ENCODE measurements around the gene NOP10. TPM values are rescaled to one million over a fixed set of nuclear protein-coding genes. Genes with fewer than 3 reads are reported as not detected.

Gene NOP10
- total and polyA plus RNA-seq, 2 of the 13 experiments (the other 11 are each of a cell fraction or from before 2014, with no cell fraction given): 239 to 369 TPM

DNA sequence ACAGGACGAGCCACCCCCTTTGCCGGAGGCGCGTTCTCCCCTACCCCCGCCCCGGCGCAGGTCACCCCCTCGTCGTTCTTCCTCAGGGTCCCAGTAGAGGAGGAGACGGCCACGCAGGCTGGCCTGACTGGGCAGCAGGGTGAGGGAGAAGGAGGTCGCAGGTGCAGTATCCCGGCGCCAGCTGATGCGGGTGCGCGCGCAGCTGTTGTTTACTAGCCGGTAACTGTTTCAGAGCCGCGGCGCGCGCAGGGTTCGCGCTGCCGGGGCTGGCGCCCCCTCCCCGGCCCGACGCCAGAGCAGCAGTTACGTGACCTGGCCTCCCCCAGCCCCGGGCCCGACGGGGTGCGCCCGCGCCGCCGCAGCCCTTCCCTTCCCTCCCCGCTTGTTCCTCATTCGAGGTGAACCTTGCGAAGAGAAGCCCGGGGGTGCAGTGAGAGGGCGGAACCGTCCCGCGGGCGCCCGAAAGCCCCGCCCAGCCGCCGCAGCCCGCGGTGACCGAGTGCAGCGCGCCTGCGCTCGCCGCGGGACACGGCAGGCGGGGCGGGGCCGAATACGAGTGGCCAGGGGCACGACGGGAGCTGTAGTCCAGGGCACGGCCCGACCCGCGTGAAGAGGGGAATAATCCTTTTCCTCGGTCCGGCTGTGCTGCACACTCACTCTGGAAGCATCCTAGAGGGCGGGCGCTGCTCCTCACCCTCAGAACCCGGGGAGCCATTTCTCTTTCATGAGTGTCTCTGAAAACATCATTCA, 5.2 kb downstream of the NOP10 start, which contains the start of gene SLC12A6 (continued):
- TF ChIP-seq ZNF800 (CRISPR knock-in tag; IDR thresholded peaks at IDR 0.05): 0 out of 2 replicates have a peak, but pooled peaks have one; percentile 20
- TF ChIP-seq ASH2L (IDR thresholded peaks at IDR 0.05; ENCODE audit: insufficient read length, low read depth, low read length): peak; percentile 90
- TF ChIP-seq, protein P1, sequence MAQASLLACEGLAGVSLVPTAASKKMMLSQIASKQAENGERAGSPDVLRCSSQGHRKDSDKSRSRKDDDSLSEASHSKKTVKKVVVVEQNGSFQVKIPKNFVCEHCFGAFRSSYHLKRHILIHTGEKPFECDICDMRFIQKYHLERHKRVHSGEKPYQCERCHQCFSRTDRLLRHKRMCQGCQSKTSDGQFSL (CRISPR knock-in tag; IDR thresholded peaks at IDR 0.05): 0 out of 2 replicates have a peak, but pooled peaks have one; percentile 23
- TF ChIP-seq, protein P2, sequence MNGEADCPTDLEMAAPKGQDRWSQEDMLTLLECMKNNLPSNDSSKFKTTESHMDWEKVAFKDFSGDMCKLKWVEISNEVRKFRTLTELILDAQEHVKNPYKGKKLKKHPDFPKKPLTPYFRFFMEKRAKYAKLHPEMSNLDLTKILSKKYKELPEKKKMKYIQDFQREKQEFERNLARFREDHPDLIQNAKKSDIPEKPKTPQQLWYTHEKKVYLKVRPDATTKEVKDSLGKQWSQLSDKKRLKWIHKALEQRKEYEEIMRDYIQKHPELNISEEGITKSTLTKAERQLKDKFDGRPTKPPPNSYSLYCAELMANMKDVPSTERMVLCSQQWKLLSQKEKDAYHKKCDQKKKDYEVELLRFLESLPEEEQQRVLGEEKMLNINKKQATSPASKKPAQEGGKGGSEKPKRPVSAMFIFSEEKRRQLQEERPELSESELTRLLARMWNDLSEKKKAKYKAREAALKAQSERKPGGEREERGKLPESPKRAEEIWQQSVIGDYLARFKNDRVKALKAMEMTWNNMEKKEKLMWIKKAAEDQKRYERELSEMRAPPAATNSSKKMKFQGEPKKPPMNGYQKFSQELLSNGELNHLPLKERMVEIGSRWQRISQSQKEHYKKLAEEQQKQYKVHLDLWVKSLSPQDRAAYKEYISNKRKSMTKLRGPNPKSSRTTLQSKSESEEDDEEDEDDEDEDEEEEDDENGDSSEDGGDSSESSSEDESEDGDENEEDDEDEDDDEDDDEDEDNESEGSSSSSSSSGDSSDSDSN (CRISPR knock-in tag; IDR thresholded peaks at IDR 0.05): peak; percentile 40; the same call in 1 of the 2 replicates
- peak; percentile 52 for TF ChIP-seq TAF15 (IDR thresholded peaks at IDR 0.05; ENCODE audit: low read depth, low read length, poor library complexity, severe bottlenecking)
- TF ChIP-seq, protein P3, sequence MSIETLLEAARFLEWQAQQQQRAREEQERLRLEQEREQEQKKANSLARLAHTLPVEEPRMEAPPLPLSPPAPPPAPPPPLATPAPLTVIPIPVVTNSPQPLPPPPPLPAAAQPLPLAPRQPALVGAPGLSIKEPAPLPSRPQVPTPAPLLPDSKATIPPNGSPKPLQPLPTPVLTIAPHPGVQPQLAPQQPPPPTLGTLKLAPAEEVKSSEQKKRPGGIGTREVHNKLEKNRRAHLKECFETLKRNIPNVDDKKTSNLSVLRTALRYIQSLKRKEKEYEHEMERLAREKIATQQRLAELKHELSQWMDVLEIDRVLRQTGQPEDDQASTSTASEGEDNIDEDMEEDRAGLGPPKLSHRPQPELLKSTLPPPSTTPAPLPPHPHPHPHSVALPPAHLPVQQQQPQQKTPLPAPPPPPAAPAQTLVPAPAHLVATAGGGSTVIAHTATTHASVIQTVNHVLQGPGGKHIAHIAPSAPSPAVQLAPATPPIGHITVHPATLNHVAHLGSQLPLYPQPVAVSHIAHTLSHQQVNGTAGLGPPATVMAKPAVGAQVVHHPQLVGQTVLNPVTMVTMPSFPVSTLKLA (IDR thresholded peaks at IDR 0.05): no peak
- TF ChIP-seq, protein P4, sequence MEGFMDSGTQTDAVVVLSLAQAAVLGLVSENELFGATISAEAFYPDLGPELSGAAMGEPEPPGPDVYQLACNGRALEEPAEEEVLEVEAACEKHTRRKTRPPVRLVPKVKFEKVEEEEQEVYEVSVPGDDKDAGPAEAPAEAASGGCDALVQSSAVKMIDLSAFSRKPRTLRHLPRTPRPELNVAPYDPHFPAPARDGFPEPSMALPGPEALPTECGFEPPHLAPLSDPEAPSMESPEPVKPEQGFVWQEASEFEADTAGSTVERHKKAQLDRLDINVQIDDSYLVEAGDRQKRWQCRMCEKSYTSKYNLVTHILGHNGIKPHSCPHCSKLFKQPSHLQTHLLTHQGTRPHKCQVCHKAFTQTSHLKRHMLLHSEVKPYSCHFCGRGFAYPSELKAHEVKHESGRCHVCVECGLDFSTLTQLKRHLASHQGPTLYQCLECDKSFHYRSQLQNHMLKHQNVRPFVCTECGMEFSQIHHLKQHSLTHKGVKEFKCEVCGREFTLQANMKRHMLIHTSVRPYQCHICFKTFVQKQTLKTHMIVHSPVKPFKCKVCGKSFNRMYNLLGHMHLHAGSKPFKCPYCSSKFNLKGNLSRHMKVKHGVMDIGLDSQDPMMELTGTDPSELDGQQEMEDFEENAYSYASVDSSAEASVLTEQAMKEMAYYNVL (CRISPR knock-in tag; IDR thresholded peaks at IDR 0.05; ENCODE audit: borderline replicate concordance): 0 out of 2 replicates have a peak, but pooled peaks have one; percentile 15
- TF ChIP-seq HNRNPLL (IDR thresholded peaks at IDR 0.05; ENCODE audit: low read depth, low read length, poor library complexity, severe bottlenecking): peak; percentile 68
- TF ChIP-seq TBL1XR1 (IDR thresholded peaks at IDR 0.05; ENCODE audit: borderline replicate concordance, low read length, partially characterized antibody): no peak
- TF ChIP-seq, protein P5, sequence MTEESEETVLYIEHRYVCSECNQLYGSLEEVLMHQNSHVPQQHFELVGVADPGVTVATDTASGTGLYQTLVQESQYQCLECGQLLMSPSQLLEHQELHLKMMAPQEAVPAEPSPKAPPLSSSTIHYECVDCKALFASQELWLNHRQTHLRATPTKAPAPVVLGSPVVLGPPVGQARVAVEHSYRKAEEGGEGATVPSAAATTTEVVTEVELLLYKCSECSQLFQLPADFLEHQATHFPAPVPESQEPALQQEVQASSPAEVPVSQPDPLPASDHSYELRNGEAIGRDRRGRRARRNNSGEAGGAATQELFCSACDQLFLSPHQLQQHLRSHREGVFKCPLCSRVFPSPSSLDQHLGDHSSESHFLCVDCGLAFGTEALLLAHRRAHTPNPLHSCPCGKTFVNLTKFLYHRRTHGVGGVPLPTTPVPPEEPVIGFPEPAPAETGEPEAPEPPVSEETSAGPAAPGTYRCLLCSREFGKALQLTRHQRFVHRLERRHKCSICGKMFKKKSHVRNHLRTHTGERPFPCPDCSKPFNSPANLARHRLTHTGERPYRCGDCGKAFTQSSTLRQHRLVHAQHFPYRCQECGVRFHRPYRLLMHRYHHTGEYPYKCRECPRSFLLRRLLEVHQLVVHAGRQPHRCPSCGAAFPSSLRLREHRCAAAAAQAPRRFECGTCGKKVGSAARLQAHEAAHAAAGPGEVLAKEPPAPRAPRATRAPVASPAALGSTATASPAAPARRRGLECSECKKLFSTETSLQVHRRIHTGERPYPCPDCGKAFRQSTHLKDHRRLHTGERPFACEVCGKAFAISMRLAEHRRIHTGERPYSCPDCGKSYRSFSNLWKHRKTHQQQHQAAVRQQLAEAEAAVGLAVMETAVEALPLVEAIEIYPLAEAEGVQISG (CRISPR knock-in tag; IDR thresholded peaks at IDR 0.05): peak; percentile 63
- no peak for TF ChIP-seq ZNF761 (CRISPR knock-in tag; conservative IDR thresholded peaks at IDR 0.05)
- peak; percentile 41; the same call in 1 of the 2 replicates for TF ChIP-seq MED1 (CRISPR knock-in tag; IDR thresholded peaks at IDR 0.05)
- peak; percentile 98 for TF ChIP-seq TFAP4 (IDR thresholded peaks at IDR 0.05; ENCODE audit: borderline replicate concordance, low read depth)
- no peak for TF ChIP-seq ZFP82 (CRISPR knock-in tag; IDR thresholded peaks at IDR 0.05; ENCODE audit: borderline replicate concordance)
- peak; percentile 82 for TF ChIP-seq SAP130 (CRISPR knock-in tag; IDR thresholded peaks at IDR 0.05; ENCODE audit: low read depth)
